Measurements from ENCODE around the gene DISC1.
"Not testable (repeated sequence)": the region's sequence is repeated elsewhere in the genome, so short reads cannot be mapped to it uniquely, and the experiment has no call there.

Gene DISC1

GRCh38 chr1:231957359-231957758 is 330.8 kb downstream of the DISC1 start:
- DNase-seq (ENCODE audit: low read depth in 3 of 3), result no peak

DNA sequence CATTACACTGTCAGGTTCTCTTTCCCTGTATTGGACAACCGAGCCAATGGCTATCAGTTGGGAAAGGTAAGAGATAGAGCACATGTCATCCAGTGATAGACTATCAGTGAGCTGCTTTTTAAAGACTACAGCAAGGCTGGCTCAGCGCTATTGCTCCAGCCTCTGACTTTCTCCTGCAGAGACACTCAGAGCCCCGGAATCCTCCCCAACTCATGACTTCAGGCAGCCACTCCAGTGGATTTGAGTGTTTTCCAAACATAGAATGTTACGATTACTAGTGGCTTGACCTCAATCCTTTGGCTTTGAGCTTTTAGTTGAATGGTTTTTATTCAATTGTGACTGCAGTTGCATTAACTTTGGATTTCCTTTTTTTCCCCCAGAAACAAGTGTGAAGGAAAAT is 331.9 kb downstream of the DISC1 start:
- DNase-seq (ENCODE audit: low read depth in 3 of 3), result no peak

- no peak for DNase-seq (ENCODE audit: low read depth in 3 of 3)
These were observed 332.8 kb downstream of the DISC1 start for GRCh38 chr1:231959225-231959884.

GRCh38 chr1:231961801-231962200 is 335.2 kb downstream of the DISC1 start:
- not testable (repeated sequence) for DNase-seq (ENCODE audit: low read depth in 3 of 3)

GRCh38 chr1:231962636-231963035 is 336.0 kb downstream of the DISC1 start:
- DNase-seq (ENCODE audit: low read depth in 3 of 3), result no peak

DNA sequence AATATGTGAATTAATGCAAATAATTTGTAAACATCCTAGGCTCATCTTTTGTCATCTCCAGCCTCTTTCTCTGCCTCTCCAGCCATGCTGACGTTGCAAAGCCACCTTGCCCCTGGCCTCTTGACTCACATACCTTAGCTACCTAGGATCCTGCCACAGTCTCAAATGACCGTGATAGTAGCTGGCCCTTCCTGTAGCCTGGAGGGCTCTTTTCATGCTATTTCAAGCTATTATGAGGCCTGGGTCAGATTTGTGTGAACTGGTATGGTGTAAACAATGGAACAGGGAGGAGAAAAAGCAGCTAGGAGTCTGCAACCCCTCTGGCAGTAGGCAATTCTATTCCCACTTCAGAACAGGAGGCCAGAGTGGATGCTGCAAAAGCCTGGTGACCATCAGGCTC is 337.7 kb downstream of the DISC1 start:
- no peak for DNase-seq (ENCODE audit: low read depth in 3 of 3)

DNA sequence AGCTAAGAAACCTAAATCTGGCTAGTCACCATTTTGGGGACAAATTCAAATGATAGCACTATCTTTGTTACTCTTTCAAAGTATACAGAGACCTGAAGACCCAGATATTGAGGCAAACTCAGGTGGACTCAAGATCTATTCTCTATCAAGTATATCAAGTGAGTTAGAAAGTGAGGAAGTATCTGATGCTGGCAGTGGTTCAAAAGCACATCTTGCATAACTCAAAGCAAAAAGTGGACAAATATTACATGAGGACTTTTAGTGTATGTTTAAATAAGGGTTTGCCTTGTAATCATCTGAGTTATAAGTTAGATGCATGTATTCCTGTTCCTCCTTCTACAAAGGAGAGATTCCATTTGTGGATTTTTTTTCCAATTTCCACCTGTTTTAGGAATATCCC is 338.4 kb downstream of the DISC1 start:
- no peak for DNase-seq (ENCODE audit: low read depth in 3 of 3)

GRCh38 chr1:231965615-231966014 is 339.0 kb downstream of the DISC1 start:
- DNase-seq (ENCODE audit: low read depth in 3 of 3), result no peak

DNA sequence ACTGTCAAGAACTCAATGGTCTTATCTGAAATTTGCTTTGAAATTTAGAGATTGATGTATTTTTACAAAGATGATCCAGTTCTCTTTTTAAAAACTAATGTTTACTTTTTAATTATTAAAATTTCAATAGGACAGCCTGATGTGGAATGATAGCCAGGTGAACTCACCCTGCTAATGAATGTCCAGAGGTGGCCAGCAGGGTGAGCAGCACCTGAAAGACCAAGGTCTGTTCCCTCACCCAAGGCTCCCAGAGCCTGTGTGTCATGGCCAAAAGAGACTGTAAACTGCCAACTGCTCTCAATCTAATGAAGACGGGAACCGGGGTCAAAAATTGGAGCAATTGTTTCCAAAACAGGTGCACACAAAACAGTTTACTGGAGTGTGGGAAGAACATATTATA is 340.4 kb downstream of the DISC1 start:
- no peak for DNase-seq (ENCODE audit: low read depth in 3 of 3)

DNA sequence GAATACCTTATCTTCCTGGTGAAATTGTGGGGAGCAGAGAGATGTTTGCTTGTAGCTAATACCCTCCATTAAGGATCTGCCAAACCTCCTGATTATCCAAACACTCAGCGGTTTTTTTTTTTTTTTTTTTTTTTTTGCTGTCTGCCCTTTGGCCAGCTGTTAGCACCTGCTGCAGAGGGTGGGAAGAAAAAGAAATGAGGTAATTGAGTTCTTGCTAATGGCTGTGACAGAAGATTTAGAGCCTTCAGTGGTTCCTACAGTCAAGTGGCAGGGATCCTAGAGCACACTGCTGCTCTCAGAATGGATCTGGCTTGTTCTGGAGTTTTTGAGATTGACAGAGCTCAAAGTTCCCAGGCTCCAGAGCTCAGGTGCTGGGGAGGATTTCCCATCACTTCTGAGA is 342.5 kb downstream of the DISC1 start:
- no peak for DNase-seq (ENCODE audit: low read depth in 3 of 3)

DNA sequence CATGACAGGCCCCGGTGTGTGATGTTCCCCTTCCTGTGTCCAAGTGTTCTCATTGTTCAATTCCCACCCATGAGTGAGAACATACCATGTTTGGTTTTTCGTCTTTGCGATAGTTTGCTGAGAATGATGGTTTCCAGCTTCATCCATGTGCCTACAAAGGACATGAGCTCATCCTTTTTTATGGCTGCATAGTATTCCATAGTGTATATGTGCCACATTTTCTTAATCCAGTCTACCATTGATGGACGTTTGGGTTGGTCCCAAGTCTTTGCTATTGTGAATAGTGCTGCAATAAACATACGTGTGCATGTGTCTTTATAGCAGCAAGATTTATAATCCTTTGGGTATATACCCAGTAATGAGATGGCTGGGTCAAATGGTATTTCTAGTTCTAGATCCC is 343.2 kb downstream of the DISC1 start:
- not testable (repeated sequence) for DNase-seq (ENCODE audit: low read depth in 3 of 3)

GRCh38 chr1:231970684-231971083 is 344.1 kb downstream of the DISC1 start:
- DNase-seq (ENCODE audit: low read depth in 3 of 3), result no peak

- no peak for DNase-seq (ENCODE audit: low read depth in 3 of 3)
These were observed 345.0 kb downstream of the DISC1 start for GRCh38 chr1:231971397-231972110.

DNA sequence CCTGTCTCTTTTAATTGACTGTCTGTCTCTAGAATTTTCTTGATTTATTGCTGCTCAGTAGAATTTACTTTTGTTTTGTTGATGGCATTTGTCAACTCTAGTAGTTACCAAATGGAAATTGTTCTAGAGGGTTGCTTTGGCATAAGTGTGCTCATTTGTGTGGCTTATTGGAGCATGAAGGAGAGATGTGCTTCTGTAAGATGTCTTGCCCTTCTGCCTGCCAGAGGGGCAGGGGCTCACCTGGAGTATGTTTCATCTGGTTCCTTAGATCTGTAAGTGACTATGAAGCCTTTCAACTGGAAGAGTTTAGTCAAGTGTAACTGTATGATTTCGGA is 345.5 kb downstream of the DISC1 start:
- no peak for DNase-seq (ENCODE audit: low read depth in 3 of 3)

- DNase-seq (ENCODE audit: low read depth in 3 of 3), result no peak
These were observed 347.2 kb downstream of the DISC1 start for GRCh38 chr1:231973830-231974229.

- DNase-seq (ENCODE audit: low read depth in 3 of 3), result no peak
These were observed 349.6 kb downstream of the DISC1 start for GRCh38 chr1:231976231-231976630.

- DNase-seq (ENCODE audit: low read depth in 3 of 3), result no peak
These were observed 355.1 kb downstream of the DISC1 start for GRCh38 chr1:231981675-231982074.

DNA sequence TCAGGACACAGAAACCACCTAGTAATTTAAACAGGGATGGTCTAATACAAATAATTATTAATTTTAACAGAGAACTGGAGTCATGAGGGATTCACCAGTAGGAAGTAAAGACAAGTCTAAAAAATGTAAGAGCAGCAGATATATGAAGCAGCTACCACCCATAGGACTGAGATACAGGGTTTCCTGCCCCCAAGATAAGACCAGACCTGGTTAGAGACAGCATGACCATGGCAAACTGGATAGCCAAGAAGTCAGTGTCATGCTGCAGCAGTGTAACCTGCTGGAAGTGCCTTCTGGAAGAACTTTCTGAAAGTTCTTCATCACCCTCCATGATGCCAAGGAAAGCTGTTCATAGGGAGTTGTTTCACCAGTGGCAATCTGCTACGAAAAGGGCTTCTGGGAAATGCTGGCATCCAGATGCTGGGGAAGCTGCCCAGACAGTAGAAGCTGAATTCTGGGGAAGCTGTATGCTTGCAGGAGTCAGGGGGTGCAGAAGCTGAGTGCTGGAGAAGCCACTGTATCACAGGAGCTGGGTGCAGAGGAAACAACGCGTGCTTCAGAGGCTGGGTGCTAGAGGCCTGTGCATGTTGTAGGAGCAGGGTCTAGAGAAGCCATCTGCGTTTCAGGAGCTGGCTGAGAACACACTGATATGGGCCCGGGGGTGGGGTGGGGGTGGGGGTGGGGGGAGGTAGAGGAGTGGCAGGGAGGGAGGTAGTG is 356.4 kb downstream of the DISC1 start:
- DNase-seq (ENCODE audit: low read depth in 3 of 3), result no peak

GRCh38 chr1:231983588-231984193 is 357.1 kb downstream of the DISC1 start:
- DNase-seq (ENCODE audit: low read depth in 3 of 3), result no peak

- no peak for DNase-seq (ENCODE audit: low read depth in 3 of 3)
These were observed 358.9 kb downstream of the DISC1 start for GRCh38 chr1:231985296-231986023.

DNA sequence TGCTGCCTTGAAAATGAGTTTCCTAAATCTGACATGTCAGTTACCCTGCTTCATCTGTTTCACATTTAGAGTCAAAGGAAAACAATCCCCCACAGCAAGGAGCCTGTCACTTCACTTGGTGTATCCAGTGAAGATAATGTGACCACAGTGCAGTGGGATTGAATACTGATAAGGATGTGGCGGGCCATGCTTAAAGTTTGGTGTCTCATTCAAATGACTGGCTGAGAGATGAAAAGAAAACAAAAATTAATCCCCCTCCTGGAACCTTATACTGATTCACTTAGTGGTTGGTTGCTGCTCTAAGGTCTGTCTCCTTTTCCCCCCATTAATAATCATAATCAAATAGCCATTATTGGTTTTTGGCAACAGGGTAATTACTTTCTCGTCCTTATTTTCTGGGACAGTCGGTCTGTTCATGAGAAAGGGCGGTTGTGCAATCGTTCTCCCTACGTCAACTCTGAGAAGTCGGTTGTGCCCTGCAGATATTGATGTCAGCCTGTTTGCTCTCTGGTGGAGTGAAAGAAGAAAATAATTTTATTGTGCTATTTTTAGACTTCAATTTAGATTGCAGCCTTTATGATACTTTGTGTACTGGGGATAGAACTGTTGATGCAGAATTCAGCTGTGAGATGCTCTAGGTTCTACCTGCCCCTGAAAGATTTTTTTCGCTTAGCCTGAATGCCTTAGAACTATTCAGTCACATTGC is 360.2 kb downstream of the DISC1 start:
- no peak for DNase-seq (ENCODE audit: low read depth in 3 of 3)
